GM13977 (cell line): Measurements from ENCODE around the gene GLRA3.
"Not testable (repeated sequence)": the region's sequence is repeated elsewhere in the genome, so short reads cannot be mapped to it uniquely, and the experiment has no call there.

ENCODE experiments used
- DNase-seq: peaks from one replicate; pipeline ENCODE4 v3.0.0; 2012; ENCODE audit warnings: low spot score
- in situ Hi-C: fragments of 300-500 bp; cut with MboI; formaldehyde crosslinking; loops from one replicate; pipeline ENCODE4 v1.12.0; 2022; ENCODE audit warnings: low sequenced_read_pairs, low pct_unique_long_range_greater_than_20kb, mixed read lengths, inconsistent platforms; ENCODE audit not compliant: unreplicated experiment
- TF ChIP-seq, protein P1 (sequence below): IDR thresholded peaks from 2 replicates; pipeline ENCODE4 v1.5.1; 2012; ENCODE audit warnings: mild to moderate bottlenecking, control low read depth; ENCODE audit not compliant: insufficient read depth; ENCODE audit errors: extremely low read depth, missing control alignments

GLRA3 gene

DNA sequence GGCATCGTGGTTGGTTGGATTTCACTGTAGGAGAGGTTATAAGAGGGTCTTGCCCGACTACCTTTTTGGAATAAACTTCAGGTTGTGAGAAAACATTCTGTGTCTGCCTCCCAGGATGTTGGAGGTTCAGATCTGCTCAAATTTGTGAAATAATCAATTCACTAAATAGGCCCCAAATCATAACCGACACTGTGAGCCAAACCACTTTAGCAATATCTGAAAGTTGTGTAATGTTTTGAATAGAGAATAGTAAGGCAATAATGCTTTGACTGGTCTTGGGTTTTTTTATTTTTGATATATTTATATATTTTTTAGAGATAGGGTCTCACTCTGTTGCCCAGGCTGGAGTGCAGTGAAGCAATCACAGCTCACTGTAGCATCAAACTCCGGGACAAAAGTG, 131.2 kb downstream of the GLRA3 start:
- in situ Hi-C loops, result no loop called here
- TF ChIP-seq, protein P1, sequence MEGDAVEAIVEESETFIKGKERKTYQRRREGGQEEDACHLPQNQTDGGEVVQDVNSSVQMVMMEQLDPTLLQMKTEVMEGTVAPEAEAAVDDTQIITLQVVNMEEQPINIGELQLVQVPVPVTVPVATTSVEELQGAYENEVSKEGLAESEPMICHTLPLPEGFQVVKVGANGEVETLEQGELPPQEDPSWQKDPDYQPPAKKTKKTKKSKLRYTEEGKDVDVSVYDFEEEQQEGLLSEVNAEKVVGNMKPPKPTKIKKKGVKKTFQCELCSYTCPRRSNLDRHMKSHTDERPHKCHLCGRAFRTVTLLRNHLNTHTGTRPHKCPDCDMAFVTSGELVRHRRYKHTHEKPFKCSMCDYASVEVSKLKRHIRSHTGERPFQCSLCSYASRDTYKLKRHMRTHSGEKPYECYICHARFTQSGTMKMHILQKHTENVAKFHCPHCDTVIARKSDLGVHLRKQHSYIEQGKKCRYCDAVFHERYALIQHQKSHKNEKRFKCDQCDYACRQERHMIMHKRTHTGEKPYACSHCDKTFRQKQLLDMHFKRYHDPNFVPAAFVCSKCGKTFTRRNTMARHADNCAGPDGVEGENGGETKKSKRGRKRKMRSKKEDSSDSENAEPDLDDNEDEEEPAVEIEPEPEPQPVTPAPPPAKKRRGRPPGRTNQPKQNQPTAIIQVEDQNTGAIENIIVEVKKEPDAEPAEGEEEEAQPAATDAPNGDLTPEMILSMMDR, result no peak
- DNase-seq, result no peak

DNA sequence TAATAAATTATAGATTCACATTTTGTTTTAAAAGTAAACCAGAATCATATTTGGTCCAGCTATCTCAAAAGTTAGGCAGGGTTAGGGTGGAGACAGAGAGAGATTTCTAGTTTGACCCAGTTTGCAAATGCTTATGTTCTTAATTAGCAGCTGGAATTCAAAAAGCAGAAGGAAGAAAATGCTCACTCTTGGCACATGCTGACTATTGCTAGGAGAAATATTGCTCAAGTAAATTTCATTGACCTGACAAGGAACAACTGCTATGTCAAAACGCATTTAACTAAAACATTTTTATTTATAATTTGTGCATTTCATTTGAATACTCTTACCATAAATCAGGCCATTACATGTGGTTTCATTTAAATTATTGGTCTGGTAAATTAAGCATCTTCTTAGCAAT, 131.8 kb downstream of the GLRA3 start:
- in situ Hi-C loops, result no loop called here
- no peak for DNase-seq
- TF ChIP-seq, protein P1, result no peak

DNA sequence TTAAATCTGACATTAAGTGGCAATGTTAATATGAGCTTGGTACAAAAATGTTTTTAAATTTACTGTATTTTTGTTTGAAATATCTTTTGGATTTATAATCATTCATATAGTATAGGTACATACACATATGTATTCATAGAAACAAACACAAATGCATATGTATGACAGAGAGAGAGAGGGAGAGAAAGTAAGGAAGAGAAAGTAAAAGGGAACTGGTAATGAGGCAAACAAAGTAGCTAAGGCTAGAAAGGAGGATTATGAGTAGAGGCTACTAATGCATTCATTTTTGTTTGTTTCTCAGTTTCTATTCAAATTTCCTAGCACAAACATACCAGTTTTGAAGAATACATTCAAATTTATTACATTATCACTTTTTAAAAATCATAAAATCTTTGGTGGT, 132.4 kb downstream of the GLRA3 start:
- no peak for DNase-seq
- in situ Hi-C loops, result no loop called here
- TF ChIP-seq, protein P1, result no peak

DNA sequence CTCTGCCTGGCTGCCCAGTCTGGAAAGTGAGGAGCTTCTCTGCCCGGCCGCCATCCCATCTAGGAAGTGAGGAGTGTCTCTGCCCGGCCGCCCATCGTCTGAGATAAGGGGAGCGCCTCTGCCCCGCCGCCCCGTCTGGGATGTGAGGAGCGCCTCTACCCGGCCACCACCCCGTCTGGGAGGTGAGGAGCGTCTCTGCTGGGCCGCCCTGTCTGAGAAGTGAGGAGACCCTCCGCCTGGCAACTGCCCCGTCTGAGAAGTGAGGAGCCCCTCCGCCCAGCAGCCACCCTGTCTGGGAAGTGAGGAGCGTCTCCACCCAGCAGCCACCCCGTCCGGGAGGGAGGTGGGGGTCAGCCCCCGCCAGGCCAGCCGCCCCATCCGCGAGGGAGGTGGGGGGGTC, 137.2 kb downstream of the GLRA3 start:
- DNase-seq, in situ Hi-C loops: not testable (repeated sequence)

DNA sequence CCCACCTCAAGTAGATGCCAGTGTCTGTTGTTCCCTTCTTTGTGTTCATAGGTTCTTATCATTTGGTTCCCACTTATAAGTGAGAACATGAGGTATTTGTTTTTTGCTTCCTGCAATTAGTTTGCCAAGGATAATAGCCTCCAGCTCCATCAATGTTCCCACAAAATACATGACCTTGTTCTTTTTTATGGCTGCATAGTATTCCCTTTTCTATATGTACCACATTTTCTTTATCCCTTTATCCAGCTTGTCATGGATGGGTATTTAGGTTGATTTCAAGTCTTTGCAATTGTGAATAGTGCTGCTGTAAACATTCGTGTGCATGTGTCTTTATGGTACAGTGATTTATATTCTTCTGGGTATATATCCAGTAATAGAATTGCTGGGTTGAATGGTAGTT, 138.4 kb downstream of the GLRA3 start:
- DNase-seq, result no peak
- TF ChIP-seq, protein P1, result no peak
- in situ Hi-C loops, result no loop called here

DNA sequence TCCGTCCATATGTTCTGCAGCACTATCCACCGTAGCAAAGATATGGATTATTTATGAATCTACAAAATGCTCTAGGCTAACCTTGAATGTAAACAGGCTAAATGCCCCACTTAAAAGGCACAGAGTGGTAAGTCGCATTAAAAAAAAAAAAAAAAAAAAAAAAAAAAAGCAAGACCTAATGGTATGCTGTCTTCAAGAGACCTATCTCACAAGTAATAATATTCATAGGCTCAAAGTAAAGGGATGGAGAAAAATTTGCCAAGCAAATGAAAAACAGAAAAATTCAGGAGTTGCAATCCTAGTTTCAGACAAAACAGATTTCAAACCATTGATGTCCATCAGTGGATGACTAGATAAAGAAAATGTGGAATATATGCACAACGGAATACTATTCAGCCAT, 139.4 kb downstream of the GLRA3 start:
- TF ChIP-seq, protein P1, result no peak
- DNase-seq, result no peak
- in situ Hi-C loops, result no loop called here

DNA sequence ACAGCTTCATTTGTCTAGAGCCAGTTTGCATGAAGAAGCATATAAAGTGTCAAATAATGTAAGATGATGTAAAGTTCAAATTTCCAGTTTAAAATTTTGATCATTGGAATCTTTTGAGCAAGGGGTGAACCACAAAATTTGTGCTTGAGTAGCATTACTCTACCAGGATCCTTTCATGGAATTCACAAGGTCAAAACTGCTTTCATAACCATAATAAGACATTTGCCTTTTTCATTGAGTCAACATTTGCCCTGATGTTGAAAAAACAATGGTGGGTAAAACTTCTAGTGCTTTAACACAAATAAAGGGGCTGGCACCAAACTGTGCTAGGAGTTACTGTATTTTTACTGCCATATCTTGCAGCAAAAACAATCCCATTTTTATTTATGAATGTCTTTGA, 142.2 kb downstream of the GLRA3 start:
- TF ChIP-seq, protein P1, result no peak
- DNase-seq, result no peak
- in situ Hi-C loops, result no loop called here
